DND-41 (cell line): ENCODE measurements around the gene GABRR3.

Experiments
- ATAC-seq: fragments of 200-7000 bp; cut with Tn5 transposase; 3 replicates; pipeline ENCODE4 v1.9.1; 2021; ENCODE audit warnings: low read depth; ENCODE audit not compliant: insufficient read depth
- DNase-seq: peaks from one replicate; pipeline ENCODE4 v3.0.0-alpha.2; 2020
- H2AFZ ChIP-seq: 2 replicates; pipeline ENCODE4 v1.6.0; 2012; ENCODE audit warnings: low read depth, low read length
- H3K27ac ChIP-seq: 2 replicates; pipeline ENCODE4 v1.5.1; 2012; ENCODE audit warnings: low read length, inconsistent platforms
- H3K27me3 ChIP-seq: fragments of 200-600 bp; sonication (generic); 2 replicates; pipeline ENCODE4 v1.6.0; 2012; ENCODE audit warnings: low read length, mild to moderate bottlenecking, inconsistent platforms; ENCODE audit not compliant: insufficient read depth, poor library complexity
- H3K36me3 ChIP-seq: 2 replicates; pipeline ENCODE4 v1.5.1; 2012; ENCODE audit warnings: low read length, inconsistent platforms; ENCODE audit not compliant: insufficient read depth
- H3K4me1 ChIP-seq: 2 replicates; pipeline ENCODE4 v1.5.1; 2012; ENCODE audit warnings: mild to moderate bottlenecking, low read length; ENCODE audit not compliant: insufficient read depth
- H3K4me2 ChIP-seq: 2 replicates; pipeline ENCODE4 v1.6.0; 2012; ENCODE audit warnings: mild to moderate bottlenecking, moderate library complexity, low read length, inconsistent platforms; ENCODE audit not compliant: insufficient read depth
- H3K4me3 ChIP-seq, 2 experiments: fragments of 200-600 bp in 1 of 2; shearing (Covaris generic) in 1 of 2; 2 replicates each; pipeline ENCODE4 v1.5.1; 2012 to 2016; ENCODE audit warnings: inconsistent platforms in 2 of 2, low read length in 2 of 2, mild to moderate bottlenecking in 2 of 2, low read depth in 1 of 2, moderate library complexity in 1 of 2
- H3K79me2 ChIP-seq: 2 replicates; pipeline ENCODE4 v1.6.0; 2012; ENCODE audit warnings: low read length, inconsistent platforms; ENCODE audit not compliant: insufficient read depth
- H3K9ac ChIP-seq: 2 replicates; pipeline ENCODE4 v1.6.0; 2012; ENCODE audit warnings: low read depth, mild to moderate bottlenecking, inconsistent platforms, low read length, moderate library complexity
- H3K9me3 ChIP-seq: 2 replicates; pipeline ENCODE4 v1.5.1; 2012; ENCODE audit warnings: low read length, moderate library complexity, mild to moderate bottlenecking, inconsistent platforms; ENCODE audit not compliant: insufficient read depth, severe bottlenecking
- H4K20me1 ChIP-seq: 2 replicates; pipeline ENCODE4 v1.6.0; 2012; ENCODE audit warnings: low read length; ENCODE audit not compliant: insufficient read depth
- CTCF ChIP-seq: IDR thresholded peaks from 2 replicates; pipeline ENCODE4 v1.5.1; 2012; ENCODE audit warnings: borderline replicate concordance, low read length, moderate library complexity, mild to moderate bottlenecking; ENCODE audit not compliant: poor library complexity, severe bottlenecking; ENCODE audit errors: extremely low read depth
- EZH2 ChIP-seq: IDR thresholded peaks from 3 replicates; pipeline ENCODE4 v1.6.1; 2012; ENCODE audit warnings: borderline replicate concordance, low read depth, mild to moderate bottlenecking, moderate library complexity, low read length, inconsistent platforms; ENCODE audit not compliant: severe bottlenecking

GABRR3 gene

GRCh38 chr3:98018301-98018700, 16.8 kb downstream of the GABRR3 start:
- ATAC-seq (no peak), DNase-seq (no peak)
- no peak overlapping the region for H3K27ac ChIP-seq
- no peaks in the 10 kb centered on the region for H3K79me2 ChIP-seq
- H4K20me1 ChIP-seq, result no peaks in the 10 kb centered on the region
- H3K4me1 ChIP-seq, result peaks cover 5% of the 10 kb centered on the region
- H3K36me3 ChIP-seq, result no peaks in the 10 kb centered on the region
- H3K4me3 ChIP-seq, result no peak overlapping the region
- TF ChIP-seq EZH2, result no peak
- TF ChIP-seq CTCF, result no peak
- no peak overlapping the region for H3K4me2 ChIP-seq
- H2AFZ ChIP-seq, result no peak overlapping the region
- H3K27me3 ChIP-seq, result no peaks in the 10 kb centered on the region
- no peak overlapping the region for H3K9ac ChIP-seq
- H3K9me3 ChIP-seq, result no peaks in the 10 kb centered on the region

GRCh38 chr3:98014268-98014585, 20.9 kb downstream of the GABRR3 start:
- H3K9me3 ChIP-seq, result no peaks in the 10 kb centered on the region
- H3K27me3 ChIP-seq, result no peaks in the 10 kb centered on the region
- no peak for TF ChIP-seq CTCF
- no peak for TF ChIP-seq EZH2
- H3K79me2 ChIP-seq, result no peaks in the 10 kb centered on the region
- no peaks in the 10 kb centered on the region for H3K4me1 ChIP-seq
- H3K4me3 ChIP-seq, result no peak overlapping the region
- H3K4me2 ChIP-seq, result no peak overlapping the region
- no peak overlapping the region for H2AFZ ChIP-seq
- ATAC-seq, result no peak
- DNase-seq, result no peak
- no peaks in the 10 kb centered on the region for H4K20me1 ChIP-seq
- no peak overlapping the region for H3K27ac ChIP-seq
- no peaks in the 10 kb centered on the region for H3K36me3 ChIP-seq
- H3K9ac ChIP-seq, result no peak overlapping the region

- TF ChIP-seq EZH2 (no peak), CTCF (no peak)
- no peak overlapping the region for H2AFZ ChIP-seq
- no peak for DNase-seq
- H3K27ac ChIP-seq, result no peak overlapping the region
- H3K27me3 ChIP-seq, result no peaks in the 10 kb centered on the region
- H3K9ac ChIP-seq, result no peak overlapping the region
- no peak overlapping the region for H3K4me3 ChIP-seq
- H3K36me3 ChIP-seq, result no peaks in the 10 kb centered on the region
- H3K79me2 ChIP-seq, result no peaks in the 10 kb centered on the region
- no peaks in the 10 kb centered on the region for H4K20me1 ChIP-seq
- H3K4me1 ChIP-seq, result 0 out of 2 replicates have a peak, but pooled peaks cover 2% of the 10 kb centered on the region
- ATAC-seq, result no peak
- no peaks in the 10 kb centered on the region for H3K9me3 ChIP-seq
- H3K4me2 ChIP-seq, result no peak overlapping the region
These were observed 21.5 kb downstream of the GABRR3 start for GRCh38 chr3:98013411-98014267.
